ENCODE results near the gene OLIG2. TPM values are rescaled to one million over a fixed set of nuclear protein-coding genes. Genes with fewer than 3 reads are reported as not detected.

Gene OLIG2
- total RNA-seq, 4 donors from 2014 or later: not detected

DNA sequence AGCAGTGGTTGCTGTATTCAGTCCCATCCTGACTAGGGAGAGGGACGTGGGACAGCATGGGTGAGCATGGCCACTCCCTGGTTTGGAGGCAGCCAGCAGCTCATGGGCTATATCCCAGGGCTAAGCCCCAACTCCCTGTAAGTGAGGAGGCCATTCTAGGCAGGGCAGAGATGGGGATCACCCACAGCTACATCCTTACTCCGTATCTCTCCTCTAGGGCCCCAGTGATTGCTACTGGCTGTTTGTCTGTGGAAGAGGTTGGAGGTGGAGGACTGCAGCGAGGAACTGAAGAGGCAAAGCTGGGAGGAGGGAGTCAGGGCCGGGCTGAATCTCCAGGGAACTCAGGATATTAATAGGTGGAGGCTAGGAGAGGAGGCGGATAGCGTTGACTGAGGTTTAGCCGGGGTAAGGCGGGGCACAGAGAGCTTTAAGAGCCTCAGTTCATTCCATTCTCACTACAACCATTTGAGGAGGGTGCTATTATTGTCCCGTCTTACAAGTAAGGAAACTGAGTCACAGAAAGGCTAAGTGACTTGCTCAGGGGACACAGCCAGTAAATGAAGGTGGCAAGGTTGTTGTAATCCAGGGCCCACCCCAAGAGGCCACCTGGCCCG lies 6.8 kb downstream of the OLIG2 start:
- Histone ChIP-seq H3K36me3 (no peaks in the 10 kb centered on the region), H3K4me3 (no peak overlapping the region), H3K9me3 (no peaks in the 10 kb centered on the region), H3K27ac (no peak overlapping the region), H3K27me3 (peaks cover 11 to 98% (median 28%) of the 10 kb centered on the region in 4 donors), H3K4me1 (peaks cover 11 to 37% (median 20%) of the 10 kb centered on the region in 3 donors)
- DNase-seq: no peak
- WGBS, 2 donors: 28 to 30% methylated on average over 7 to 9 of the region's 10 CpGs
- intact Hi-C loops (cut with DNase I): no loop called here
- TF ChIP-seq POLR2A (IDR thresholded peaks at IDR 0.05): no peak
- no peak for TF ChIP-seq CTCF (IDR thresholded peaks at IDR 0.05)

DNA sequence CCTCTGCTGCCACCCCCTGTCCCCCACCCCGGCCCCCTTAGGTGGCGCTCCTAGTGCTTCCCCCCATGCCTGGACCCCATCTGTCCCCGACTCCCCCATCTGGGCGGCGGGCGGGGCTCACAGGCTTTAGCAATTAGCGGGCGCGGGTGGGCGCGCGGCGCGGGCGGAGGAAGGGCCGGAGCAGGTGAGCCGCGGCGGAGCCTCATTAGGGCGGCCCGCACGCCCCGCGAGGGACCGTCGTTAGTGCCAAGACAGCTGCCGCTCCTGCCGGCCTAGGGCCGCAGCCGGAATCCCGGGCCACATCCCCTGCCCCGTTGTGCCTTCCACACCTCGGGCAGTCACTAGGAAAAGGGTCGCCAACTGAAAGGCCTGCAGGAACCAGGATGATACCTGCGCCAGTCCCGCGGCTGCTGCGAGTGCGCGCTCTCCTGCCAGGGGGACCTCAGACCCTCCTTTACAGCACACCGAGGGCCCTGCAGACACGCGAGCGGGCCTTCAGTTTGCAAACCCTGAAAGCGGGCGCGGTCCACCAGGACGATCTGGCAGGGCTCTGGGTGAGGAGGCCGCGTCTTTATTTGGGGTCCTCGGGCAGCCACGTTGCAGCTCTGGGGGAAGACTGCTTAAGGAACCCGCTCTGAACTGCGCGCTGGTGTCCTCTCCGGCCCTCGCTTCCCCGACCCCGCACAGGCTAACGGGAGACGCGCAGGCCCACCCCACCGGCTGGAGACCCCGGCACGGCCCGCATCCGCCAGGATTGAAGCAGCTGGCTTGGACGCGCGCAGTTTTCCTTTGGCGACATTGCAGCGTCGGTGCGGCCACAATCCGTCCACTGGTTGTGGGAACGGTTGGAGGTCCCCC lies 7.6 kb downstream of the OLIG2 start:
- TF ChIP-seq POLR2A (IDR thresholded peaks at IDR 0.05) (no peak), CTCF (IDR thresholded peaks at IDR 0.05) (no peak)

DNA sequence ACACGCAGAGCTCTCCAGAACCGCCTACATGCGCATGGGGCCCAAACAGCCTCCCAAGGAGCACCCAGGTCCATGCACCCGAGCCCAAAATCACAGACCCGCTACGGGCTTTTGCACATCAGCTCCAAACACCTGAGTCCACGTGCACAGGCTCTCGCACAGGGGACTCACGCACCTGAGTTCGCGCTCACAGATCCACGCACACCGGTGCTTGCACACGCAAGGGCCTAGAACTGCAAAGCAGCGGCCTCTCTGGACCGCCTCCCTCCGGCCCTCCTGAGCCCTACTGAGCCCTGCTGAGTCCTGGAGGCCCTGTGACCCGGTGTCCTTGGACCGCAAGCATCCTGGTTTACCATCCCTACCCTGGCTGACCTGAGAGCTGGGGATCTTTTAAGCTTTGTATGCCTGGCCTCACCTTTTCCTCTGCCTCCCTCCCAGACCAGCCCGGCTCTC lies 8.3 kb downstream of the OLIG2 start:
- DNase-seq: no peak
- Histone ChIP-seq H3K36me3 (no peaks in the 10 kb centered on the region), H3K9me3 (no peaks in the 10 kb centered on the region), H3K4me3 (no peak overlapping the region), H3K27ac (no peak overlapping the region), H3K4me1 (peaks cover 0 to 22% (median 8%) of the 10 kb centered on the region in 3 donors), H3K27me3 (peaks cover 2 to 98% (median 18%) of the 10 kb centered on the region in 4 donors)
- 43 to 59% methylated on average over 8 to 16 of the region's 20 CpGs for WGBS, 2 donors
- TF ChIP-seq POLR2A (IDR thresholded peaks at IDR 0.05) (no peak), CTCF (IDR thresholded peaks at IDR 0.05) (no peak)
- intact Hi-C loops (cut with DNase I): no loop called here

More for the DNA sequence above, 7.6 kb downstream of the OLIG2 start:
- peaks cover 7 to 98% (median 21%) of the 10 kb centered on the region in 4 donors for H3K27me3 ChIP-seq
- H3K36me3 ChIP-seq: no peaks in the 10 kb centered on the region
- 20 to 51% methylated on average over 4 to 26 of the region's 76 CpGs for WGBS, 2 donors
- H3K4me1 ChIP-seq: peaks cover 4 to 29% (median 15%) of the 10 kb centered on the region in 3 donors
- no peak overlapping the region for H3K4me3 ChIP-seq
- intact Hi-C loops (cut with DNase I): no loop called here
- H3K27ac ChIP-seq: no peak overlapping the region
- H3K9me3 ChIP-seq: no peaks in the 10 kb centered on the region
- DNase-seq: no peak

DNA sequence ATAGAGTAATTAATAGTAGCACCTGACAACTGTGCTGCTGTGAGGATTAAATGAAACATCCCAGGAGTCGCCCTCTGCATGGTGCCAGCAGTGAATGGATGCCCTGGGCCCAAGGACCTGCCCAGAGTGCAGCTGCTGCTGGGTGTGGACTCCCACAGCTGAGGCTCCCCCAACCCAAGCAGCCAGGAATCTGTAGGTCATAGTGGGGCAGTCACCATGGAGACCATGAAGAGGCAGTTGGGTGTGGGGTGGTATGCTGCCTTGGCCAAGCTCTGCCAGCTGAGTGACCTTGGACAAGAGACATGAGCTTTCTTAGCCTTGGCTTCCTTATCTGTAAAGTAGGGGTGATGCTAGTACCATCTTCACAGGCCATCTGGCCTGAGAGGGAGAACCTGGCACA lies 9.4 kb downstream of the OLIG2 start:
- TF ChIP-seq CTCF (IDR thresholded peaks at IDR 0.05): no peak
- no peak for TF ChIP-seq POLR2A (IDR thresholded peaks at IDR 0.05)

More for the DNA sequence above, 9.4 kb downstream of the OLIG2 start:
- Histone ChIP-seq H3K27ac (no peak overlapping the region), H3K9me3 (no peaks in the 10 kb centered on the region), H3K36me3 (no peaks in the 10 kb centered on the region), H3K4me3 (no peak overlapping the region), H3K27me3 (peaks cover 0 to 90% (median 8%) of the 10 kb centered on the region in 4 donors), H3K4me1 (peaks cover 0 to 14% (median 0%) of the 10 kb centered on the region in 3 donors)
- intact Hi-C loops (cut with DNase I): no loop called here
- no peak for DNase-seq
- 71% methylated on average over 1 of the region's 1 CpG; no CpG with 5 or more reads in 1 of the 2 donors for WGBS, 2 donors
